Amygdala (tissue), 56 donors: Measurements from ENCODE around the gene ZDHHC17.

ENCODE experiments used
- DNase-seq, 56 donors: peaks; one replicate each; lab custom pipeline; 2025; lab: John Stamatoyannopoulos, UW

ZDHHC17 gene

GRCh38 chr12:76874491-76875190 is 110.7 kb downstream of the ZDHHC17 start:
- DNase-seq = no peak

- no peak for DNase-seq
Measured at GRCh38 chr12:76876696-76877229, 112.8 kb downstream of the ZDHHC17 start.

- peak in 6 of 56 donors; percentile 3 to 60 (median 16) for DNase-seq
Measured at GRCh38 chr12:76878099-76878898, 114.4 kb downstream of the ZDHHC17 start.

DNA sequence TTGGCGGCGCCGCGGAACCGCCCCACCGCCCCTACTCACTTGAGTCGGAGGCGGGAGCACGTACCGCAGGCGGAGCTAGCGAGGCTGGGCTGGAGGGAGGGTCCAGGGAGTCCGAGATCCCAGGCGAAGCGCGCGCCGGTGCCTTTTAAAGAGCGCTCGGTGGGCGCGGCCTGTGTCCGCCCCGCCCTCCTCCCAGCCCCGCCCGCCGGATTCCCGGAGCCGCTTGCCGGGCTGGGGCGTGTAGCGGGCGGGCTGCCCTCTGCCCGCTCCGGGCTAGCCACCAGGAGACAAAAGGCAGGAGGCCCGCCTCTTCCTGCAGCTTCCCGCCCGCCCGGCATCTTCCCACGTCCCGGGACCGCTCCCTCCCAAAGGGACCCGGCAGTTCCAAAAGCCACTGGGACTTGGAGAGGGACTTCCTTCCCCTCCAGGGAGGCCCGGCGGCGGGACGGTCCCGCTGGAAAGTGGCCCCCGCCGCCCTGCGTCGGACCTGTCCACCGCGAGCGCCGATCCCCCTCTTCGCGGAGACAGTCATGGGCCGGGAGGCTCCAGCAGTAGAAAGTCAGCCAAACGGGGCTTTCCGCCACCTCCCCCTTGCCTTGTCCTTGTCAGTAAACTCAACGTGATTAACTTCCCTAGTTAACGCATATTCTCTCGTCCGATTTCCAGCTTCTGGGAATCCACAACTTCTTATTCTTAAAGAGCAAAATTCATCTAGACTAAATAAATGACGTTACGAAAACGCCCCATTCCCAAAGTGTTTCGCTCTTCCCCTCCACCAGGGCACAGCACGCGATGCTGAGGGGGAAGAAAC is 115.2 kb downstream of the ZDHHC17 start, which contains the start of gene CSRP2:
CSRP2 (minus strand) TSS at position 121 of the 811 bp plus-strand sequence. CDS start 12,759 bp downstream, outside the sequence.
- DNase-seq = peak in 52 of 56 donors; percentile 8 to 94 (median 52)

GRCh38 chr12:76879710-76880518 is 116.0 kb downstream of the ZDHHC17 start:
- no peak for DNase-seq

- no peak for DNase-seq
Measured at GRCh38 chr12:76880519-76881023, 116.7 kb downstream of the ZDHHC17 start.

GRCh38 chr12:76881142-76881541 is 117.2 kb downstream of the ZDHHC17 start:
- DNase-seq = no peak

DNA sequence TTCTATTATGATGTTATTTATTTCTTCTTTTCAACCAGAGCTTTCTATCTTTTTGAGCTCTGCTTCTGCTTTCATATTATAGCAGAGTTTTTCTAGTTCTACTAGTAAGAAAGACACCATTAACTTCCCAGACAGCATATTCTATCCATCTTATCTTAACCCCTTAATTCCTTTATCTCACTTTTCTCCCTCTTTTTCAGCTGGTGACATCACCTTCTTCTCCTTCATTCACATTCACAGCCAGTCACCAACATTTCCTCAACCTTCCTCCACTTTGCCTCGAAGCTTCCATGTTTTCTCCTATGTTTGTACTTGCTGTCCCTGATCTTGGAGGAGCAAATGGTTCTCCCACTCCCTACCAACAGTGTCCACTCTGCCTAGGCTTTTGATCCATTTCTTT is 118.5 kb downstream of the ZDHHC17 start:
- no peak for DNase-seq

DNA sequence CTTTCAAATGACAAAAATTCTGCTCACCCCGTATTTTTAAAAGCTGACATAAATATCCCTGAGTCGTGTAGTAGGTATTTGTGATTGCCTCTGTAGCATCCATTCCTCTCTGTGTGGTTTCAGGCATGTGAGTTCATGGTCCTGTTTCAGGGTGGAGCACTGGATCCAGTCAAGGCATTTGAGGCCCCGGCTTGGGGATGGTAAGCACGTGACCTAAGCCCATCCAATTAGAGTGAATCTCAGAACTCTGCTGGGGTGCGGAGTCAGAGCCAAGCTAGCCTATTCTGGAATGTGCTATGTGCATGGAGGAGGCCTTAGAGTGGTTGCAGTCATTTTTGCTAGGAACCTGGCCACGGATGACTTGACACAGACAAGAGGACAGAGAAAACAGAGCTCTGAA is 119.2 kb downstream of the ZDHHC17 start:
- no peak for DNase-seq

GRCh38 chr12:76883811-76884210 is 119.9 kb downstream of the ZDHHC17 start:
- DNase-seq = no peak

DNA sequence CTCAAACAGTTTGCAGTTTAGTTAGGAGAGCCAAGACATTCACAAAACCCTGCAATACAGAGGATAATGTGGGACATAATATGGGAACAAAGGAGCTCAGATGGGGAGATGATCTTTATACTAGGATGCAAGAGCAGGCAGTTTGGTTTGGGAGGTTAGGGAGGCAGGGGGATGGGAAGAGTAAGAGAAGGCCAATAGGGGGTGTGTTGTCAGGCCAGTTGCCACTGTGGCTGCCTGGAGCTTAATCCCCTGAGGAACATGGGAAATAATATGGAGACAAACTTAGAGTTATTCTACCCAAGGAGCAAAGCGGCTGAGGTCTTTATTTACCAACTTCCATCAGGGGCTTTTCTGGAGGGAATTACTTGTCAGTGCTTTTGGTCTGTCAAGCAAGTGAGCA is 124.9 kb downstream of the ZDHHC17 start:
- no peak for DNase-seq

DNA sequence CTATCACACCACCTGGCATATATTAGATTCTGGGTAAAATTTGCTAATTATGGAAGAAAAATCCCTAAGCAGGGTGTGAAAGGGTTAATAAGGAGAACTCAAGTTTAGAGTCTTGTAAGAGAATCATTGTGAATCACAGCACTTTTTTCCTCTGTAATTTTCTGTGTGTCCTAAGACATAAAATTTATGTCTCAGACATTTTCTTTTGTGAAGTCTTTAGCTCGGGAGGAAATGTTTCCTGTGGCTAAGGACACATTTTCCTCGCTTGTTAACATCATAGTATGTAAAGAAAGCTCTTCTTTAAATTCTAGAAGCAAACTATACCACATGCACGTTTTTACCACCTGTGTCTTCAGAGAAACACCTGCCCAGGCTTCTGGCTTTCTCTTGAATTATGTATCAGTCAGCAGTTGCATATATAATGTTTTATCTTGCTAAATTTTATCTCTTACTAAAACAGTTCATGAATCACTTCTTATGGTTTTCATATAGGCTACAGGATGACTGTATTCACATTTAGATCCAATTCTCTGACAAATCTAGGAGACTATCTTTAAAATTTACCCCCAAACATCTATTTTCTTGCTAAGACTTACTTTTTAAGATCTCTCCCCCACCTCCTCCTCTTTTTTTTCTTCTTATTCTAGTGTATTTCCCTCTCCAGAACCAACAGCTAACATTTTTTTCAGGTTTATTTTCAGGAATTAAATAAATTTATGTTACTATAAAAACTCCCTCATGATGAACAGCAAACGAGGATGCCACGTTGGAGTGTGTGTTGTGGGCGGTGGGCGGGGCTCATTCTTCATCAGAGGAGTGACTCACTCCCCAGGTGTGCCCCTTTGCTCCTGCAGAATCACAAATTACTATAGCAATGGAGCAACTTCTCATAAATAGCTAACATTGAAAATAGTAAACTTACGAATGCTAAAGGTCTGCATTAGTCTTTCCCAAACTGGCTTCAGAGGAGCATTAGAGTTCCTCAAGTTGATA is 126.5 kb downstream of the ZDHHC17 start:
- DNase-seq = peak in 1 of 56 donors; percentile 3

DNA sequence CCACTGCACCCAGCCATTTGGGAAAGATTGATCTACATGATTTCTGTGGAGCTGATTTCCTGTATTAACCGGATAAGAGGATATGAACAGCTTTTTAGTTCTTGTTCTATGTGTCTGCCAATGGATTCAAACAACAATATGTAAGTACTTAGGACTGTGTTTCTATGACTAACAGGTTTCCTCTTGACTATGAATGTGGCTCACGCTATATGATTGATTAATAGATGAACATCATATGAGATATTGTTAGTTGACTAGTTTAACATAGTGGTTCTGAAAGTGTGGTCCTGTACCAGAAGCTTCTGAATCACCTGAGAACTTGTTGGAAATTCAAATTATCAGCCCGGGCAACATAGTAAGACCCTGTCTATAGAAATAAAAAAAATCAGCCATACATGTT is 127.7 kb downstream of the ZDHHC17 start:
- no peak for DNase-seq

DNA sequence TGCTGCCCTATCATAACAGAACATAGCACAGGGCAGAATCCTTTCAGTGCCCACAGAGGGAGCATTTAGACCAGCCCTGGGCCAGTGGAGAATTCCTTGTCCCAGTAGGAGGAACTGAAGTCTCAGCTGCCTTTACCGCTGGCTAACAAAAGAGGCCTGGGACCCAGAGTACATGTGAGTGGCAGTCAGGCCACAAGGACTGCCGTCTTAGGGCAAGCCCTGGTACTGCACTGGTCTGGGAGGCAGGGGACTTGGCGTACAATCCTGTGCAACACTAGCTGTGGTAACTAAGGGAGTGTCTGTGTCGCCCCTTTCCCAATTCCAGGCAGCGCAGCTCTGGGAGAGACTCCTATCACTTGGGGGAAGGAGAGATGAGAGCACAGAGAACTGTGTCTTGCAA is 131.9 kb downstream of the ZDHHC17 start:
- no peak for DNase-seq

DNA sequence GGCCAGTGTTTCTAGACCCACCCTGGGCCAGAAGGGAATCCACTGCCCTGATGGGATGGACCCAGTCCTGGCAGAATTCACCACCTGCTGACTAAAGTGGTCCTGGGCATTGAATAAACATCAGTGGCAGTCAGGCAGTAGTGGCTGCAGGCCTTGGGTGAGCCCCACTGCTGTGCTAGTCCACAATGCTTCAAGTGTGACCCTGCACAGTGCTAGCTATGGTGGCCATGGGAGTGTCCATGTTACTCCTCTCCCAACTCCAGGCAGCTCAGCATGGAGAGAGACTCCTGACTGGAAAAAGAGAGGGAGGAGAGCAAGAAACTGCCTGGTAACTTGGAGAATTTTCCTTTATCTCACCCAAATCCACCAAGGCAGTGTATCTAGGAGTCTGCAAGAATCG is 132.4 kb downstream of the ZDHHC17 start:
- no peak for DNase-seq

DNA sequence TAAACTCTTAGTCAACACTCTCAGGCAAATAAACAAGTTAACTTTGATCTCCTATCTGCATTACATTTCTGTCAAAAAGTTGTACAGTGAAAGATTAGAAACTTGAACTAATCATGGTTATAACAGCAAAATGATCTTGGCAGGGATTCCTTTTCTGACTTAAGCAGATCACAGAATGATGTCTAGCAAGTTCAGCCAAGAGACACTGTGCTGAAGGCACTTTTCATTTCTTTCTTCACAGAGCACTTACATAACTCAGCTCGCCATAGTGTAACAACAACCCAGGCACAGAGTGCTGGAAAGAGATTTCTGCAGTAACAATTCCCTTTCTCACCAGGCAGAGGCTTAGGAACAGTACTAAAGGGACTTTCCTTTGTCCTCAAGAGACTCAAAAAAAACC is 134.5 kb downstream of the ZDHHC17 start:
- no peak for DNase-seq

GRCh38 chr12:76899522-76899921 is 135.6 kb downstream of the ZDHHC17 start:
- no peak for DNase-seq

GRCh38 chr12:76901628-76902380 is 137.9 kb downstream of the ZDHHC17 start:
- DNase-seq = no peak
